HT1080 (cell line): ENCODE measurements around the gene NAA38. TPM values are rescaled to one million over a fixed set of nuclear protein-coding genes. Genes with fewer than 3 reads are reported as not detected.

Source experiments
- DNase-seq: peaks from one replicate; pipeline ENCODE4 v3.0.0-alpha.2; 2015; ENCODE audit warnings: low read depth
- polyA plus RNA-seq, 2 experiments: library from polyadenylated mRNA; depleted of rRNA; stranded (reverse); fragments of >200 nt; gene quantifications; 2 replicates each; pipeline ENCODE4 v1.2.3, GENCODE V29; 2015
- total RNA-seq: library from RNA; depleted of rRNA; stranded (reverse); fragments of >200 nt; shearing (Covaris generic); gene quantifications from 2 replicates; pipeline ENCODE4 v1.2.3, GENCODE V29; 2014; rRNA removed

Gene NAA38
- 98.2 and 168 TPM in 2 replicates for total RNA-seq
- polyA plus RNA-seq (2015; cell fraction: cytosol; rRNA removed) = 46.6 and 75.3 TPM in 2 replicates
- 32.2 and 33.5 TPM in 2 replicates for polyA plus RNA-seq (2015; cell fraction: nucleus; rRNA removed)

GRCh38 chr17:7856811-7857712, at the start of gene NAA38:
TSS of gene NAA38 (minus strand) at chr17:7857559. CDS start at chr17:7857463, 96 bp downstream.
- peak; percentile 98 for DNase-seq

- no peak for DNase-seq
Observed at GRCh38 chr17:7903154-7904103, 46.1 kb upstream of the NAA38 start.

GRCh38 chr17:7897773-7898172, 40.4 kb upstream of the NAA38 start:
- peak; percentile 40 for DNase-seq

GRCh38 chr17:7897090-7897489, 39.7 kb upstream of the NAA38 start:
- DNase-seq = no peak

GRCh38 chr17:7894866-7895265, 37.5 kb upstream of the NAA38 start:
- no peak for DNase-seq

- DNase-seq = no peak
Observed at GRCh38 chr17:7894226-7894625, 36.9 kb upstream of the NAA38 start.

GRCh38 chr17:7893187-7893880, 36.0 kb upstream of the NAA38 start:
- DNase-seq = no peak

GRCh38 chr17:7889166-7889955, 32.0 kb upstream of the NAA38 start:
- peak; percentile 78 for DNase-seq

GRCh38 chr17:7888184-7888920, 31.0 kb upstream of the NAA38 start, which contains the start of gene CHD3:
TSS of gene CHD3 (plus strand) at chr17:7888789. CDS start at chr17:7889001, 212 bp downstream.
- no peak for DNase-seq

- peak; percentile 98 for DNase-seq
Observed at GRCh38 chr17:7887482-7888183, 30.3 kb upstream of the NAA38 start.

- no peak for DNase-seq
Observed at GRCh38 chr17:7887038-7887481, 29.7 kb upstream of the NAA38 start.

GRCh38 chr17:7886227-7887037, 29.1 kb upstream of the NAA38 start:
- peak; percentile 30 for DNase-seq

GRCh38 chr17:7885367-7886226, 28.2 kb upstream of the NAA38 start:
- DNase-seq = peak; percentile 51

- no peak for DNase-seq
Observed at GRCh38 chr17:7884581-7885366, 27.4 kb upstream of the NAA38 start.

- peak; percentile 21 for DNase-seq
Observed at GRCh38 chr17:7883781-7884386, 26.5 kb upstream of the NAA38 start.

- DNase-seq = no peak
Observed at GRCh38 chr17:7882629-7883028, 25.3 kb upstream of the NAA38 start.
